NT2/D1 (cell line): ENCODE measurements around the gene ERCC1.

Experiments used
- YY1 ChIP-seq: IDR thresholded peaks from 2 replicates; pipeline ENCODE4 v1.6.1; 2011; ENCODE audit not compliant: insufficient read length, insufficient read depth
- ZNF274 ChIP-seq: IDR thresholded peaks from 2 replicates; pipeline ENCODE4 v1.6.1; 2011; ENCODE audit warnings: mild to moderate bottlenecking, low read depth, low read length

DNA sequence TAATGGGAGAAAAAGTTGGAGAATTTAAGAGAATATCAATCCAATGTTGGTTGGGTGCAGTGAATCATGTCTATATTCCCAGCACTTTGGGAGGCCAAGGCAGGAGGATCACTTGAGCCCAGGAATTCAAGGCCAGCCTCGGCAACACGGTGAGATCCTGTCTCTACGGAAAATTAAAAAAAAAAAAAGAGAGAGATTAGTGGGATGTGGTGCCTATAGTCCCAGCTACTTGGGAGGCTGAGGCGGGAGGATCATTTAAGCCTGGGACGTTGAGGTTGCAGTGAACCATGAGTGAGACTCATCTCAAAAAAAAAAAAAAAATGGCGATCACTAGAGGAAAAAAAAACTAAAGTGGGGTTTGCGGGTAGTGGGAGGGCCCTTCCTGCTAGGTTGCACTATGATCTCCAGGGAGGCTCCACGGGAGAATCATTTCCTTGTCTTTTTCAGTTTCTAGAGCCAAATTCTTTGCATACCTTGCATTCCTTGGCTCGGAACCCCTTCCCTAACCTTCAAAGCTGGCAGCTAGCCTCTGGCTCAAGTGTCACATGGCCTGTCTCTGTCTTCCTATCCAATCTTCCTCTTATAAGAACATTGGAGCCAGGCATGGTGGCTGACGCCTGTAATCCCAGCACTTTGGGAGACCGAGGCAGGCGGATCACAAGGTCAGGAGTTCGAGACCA lies 47.5 kb downstream of the ERCC1 start:
- TF ChIP-seq ZNF274 (no peak), YY1 (no peak)
